GM12873 (cell line): ENCODE results near the gene IPO11.

Experiments used
- TF ChIP-seq, protein P1 (sequence below): IDR thresholded peaks from 2 replicates; pipeline ENCODE4 v1.5.1; 2012; ENCODE audit warnings: low read depth, mild to moderate bottlenecking, moderate library complexity, low read length, control low read depth; ENCODE audit not compliant: insufficient read depth; ENCODE audit errors: missing control alignments

Gene IPO11

DNA sequence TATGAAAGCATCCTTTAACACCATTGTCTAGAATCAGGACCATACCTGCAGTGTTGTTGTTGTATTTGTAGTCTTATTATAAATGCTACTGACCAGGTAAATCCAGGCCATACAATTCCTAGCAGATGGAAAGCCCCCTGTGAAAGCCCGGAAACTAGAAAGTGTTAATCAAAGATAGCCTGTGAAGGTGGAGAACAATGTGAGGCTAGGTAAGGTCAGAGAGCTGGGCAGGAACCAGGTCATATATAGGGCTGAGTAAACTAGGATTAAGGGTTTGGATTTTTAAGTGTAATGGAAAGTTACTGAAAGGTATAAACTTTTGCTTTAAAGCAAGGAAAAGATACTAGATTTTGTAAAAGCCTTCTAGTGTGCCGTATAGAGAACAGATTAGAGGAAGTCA, 172.7 kb downstream of the IPO11 start:
- TF ChIP-seq, protein P1, sequence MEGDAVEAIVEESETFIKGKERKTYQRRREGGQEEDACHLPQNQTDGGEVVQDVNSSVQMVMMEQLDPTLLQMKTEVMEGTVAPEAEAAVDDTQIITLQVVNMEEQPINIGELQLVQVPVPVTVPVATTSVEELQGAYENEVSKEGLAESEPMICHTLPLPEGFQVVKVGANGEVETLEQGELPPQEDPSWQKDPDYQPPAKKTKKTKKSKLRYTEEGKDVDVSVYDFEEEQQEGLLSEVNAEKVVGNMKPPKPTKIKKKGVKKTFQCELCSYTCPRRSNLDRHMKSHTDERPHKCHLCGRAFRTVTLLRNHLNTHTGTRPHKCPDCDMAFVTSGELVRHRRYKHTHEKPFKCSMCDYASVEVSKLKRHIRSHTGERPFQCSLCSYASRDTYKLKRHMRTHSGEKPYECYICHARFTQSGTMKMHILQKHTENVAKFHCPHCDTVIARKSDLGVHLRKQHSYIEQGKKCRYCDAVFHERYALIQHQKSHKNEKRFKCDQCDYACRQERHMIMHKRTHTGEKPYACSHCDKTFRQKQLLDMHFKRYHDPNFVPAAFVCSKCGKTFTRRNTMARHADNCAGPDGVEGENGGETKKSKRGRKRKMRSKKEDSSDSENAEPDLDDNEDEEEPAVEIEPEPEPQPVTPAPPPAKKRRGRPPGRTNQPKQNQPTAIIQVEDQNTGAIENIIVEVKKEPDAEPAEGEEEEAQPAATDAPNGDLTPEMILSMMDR: no peak

DNA sequence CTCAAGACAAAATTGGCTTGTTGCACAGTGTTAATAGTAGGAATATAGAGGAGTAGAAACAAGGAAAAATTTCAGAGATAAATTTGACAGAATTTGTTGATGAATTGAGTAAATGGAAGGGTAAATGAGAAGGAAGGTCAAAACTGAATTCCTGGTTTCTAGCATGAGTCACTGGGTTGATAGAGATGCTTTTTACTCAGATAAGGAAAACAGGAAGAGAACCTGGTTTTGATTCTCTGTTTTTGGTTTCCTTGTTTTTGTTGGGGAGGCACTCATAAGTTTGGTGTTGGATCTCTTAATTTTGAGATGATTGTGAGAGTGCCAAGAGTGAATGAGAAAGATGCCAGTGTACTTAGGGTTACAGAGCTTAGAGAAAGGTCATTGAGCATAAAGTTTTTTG, 173.2 kb downstream of the IPO11 start:
- TF ChIP-seq, protein P1: no peak

DNA sequence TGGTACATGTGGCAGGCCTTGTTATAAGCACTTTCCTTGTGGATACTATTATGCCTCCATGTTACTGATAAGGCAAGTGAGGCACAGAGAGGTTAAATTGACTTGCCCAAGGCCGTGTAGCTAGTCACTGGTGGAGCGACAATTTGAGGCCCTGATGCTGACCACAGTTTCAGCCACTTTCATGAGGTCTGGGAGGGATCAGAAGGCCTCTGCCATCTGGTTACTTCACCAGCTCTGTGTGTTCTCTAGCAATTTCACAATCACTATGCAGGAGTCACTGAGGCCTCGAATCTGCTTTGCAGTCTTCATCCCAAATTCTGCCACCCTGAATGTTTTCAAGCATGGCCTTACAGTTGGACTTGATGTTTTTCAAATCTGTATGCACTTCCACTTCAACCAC, 175.2 kb downstream of the IPO11 start:
- TF ChIP-seq, protein P1: no peak

DNA sequence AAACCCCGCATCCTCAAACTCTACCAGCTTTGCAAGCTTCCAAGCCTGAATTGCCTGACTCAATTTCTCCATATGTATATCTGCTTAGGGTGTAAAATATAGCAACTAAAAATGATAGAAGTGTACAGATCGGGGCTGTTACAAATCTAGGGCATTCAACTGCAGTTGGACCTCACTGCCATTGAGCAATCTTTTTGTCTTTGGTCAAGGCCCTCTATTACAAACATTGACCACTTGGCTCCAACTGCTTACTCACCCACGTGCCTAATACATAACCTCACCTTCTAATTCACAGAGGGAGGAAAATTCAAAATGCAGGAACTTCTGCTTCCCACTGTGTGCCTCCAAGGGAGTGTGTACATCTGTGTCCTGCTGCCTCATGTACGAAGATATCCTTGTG, 176.1 kb downstream of the IPO11 start:
- TF ChIP-seq, protein P1: no peak

DNA sequence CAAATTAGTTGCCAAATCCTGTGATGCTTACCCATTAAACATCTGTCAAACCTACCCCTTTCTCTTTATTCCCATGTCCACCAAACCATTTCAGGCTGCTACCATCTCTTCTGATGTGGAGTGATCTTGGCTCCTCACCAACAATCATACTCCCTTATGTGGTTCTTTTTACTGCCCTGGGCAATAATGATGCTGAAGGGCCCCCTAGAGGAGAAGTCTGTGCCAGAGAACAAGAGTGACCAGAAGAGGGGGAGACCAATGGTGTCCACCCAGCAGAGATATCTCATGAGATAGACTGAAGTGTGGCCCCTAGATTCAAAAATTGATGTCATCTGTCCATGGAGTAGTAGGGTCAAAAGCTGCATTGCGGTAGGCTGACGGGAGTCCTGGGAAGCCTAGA, 176.9 kb downstream of the IPO11 start:
- TF ChIP-seq, protein P1: no peak

DNA sequence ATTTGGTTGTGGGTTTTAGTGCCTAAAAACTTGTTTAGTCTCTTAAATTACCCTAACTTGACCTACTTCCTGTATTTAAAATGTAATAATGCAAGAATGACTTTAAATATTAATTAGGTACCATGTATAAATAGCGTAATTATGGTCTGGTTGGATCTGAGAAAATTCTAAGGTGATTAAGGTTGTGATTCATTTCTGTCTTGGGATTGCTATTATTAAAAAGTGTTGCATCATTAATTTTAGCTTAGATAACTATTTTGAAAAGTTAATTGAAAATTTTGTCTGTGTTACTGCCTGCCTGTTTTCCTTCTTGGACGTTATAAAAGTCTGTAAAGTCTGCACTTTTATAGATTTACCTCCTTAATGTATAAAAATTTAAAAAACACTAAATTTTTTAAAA, 177.8 kb downstream of the IPO11 start:
- TF ChIP-seq, protein P1: no peak

DNA sequence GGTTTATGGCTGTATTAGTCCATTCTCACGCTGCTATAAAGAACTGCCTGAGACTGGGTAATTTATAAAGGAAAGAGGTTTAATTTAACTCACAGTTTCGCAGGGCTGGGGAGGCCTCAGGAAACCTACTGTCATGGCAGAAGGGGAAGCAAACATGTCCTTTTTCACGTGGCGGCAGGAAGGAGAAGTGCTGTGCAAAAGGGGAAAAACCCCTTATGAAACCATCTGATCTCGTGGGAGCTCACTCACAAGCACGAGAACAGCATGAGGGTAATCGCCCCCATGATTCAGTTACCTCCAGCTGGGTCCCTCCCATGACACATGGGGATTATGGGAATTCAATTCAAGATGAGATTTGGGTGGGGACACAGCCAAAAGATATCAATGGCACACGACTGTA, 180.0 kb downstream of the IPO11 start:
- TF ChIP-seq, protein P1: no peak
